Measurements from ENCODE around the gene DCTN2. TPM values are rescaled to one million over a fixed set of nuclear protein-coding genes. Genes with fewer than 3 reads are reported as not detected.

DCTN2 gene
- total RNA-seq, 2 donors from 2014 or later, result 110 to 114 TPM

GRCh38 chr12:57534991-57535543 is 11.9 kb downstream of the DCTN2 start:
- DNase-seq, result no peak
- Mint-ChIP-seq H3K4me3 (no peak overlapping the region), H3K4me1 (no peaks in the 10 kb centered on the region), H3K27ac (no peak overlapping the region), H3K27me3 (ENCODE audit: insufficient read depth) (no peaks in the 10 kb centered on the region), H3K36me3 (ENCODE audit: low read depth) (peaks cover 78% of the 10 kb centered on the region), H3K9me3 (no peaks in the 10 kb centered on the region)
- Histone ChIP-seq H3K4me3 (ENCODE audit: low read length) (no peak overlapping the region), H3K27ac (ENCODE audit: low read depth, low read length) (no peak overlapping the region), H3K9ac (ENCODE audit: extremely low read depth, low read length, poor library complexity, severe bottlenecking) (no peak overlapping the region), H3K4me1 (ENCODE audit: control insufficient read depth, insufficient read depth, low read length) (peaks cover 6% of the 10 kb centered on the region), H3K36me3 (ENCODE audit: control insufficient read depth, insufficient read depth, low read length) (peaks cover 86% of the 10 kb centered on the region), H3K9me3 (ENCODE audit: control insufficient read depth, low read length) (no peaks in the 10 kb centered on the region), H3K27me3 (ENCODE audit: control insufficient read depth, insufficient read depth, low read length, poor library complexity, severe bottlenecking) (no peaks in the 10 kb centered on the region)
- WGBS, 2 experiments (ENCODE audit: insufficient coverage in 1 of 2, insufficient read length in 1 of 2), result 91 to 100% methylated on average over 2 to 3 of the region's 3 CpGs
- TF ChIP-seq CTCF (conservative IDR thresholded peaks at IDR 0.05), result no peak

GRCh38 chr12:57534250-57534649 is 12.7 kb downstream of the DCTN2 start:
- H3K4me3 Mint-ChIP-seq, result no peak overlapping the region
- no peak overlapping the region for H3K27ac Mint-ChIP-seq
- H3K9me3 Mint-ChIP-seq, result no peaks in the 10 kb centered on the region
- Histone ChIP-seq H3K4me1 (ENCODE audit: control insufficient read depth, insufficient read depth, low read length) (peaks cover 6% of the 10 kb centered on the region), H3K9me3 (ENCODE audit: control insufficient read depth, low read length) (no peaks in the 10 kb centered on the region), H3K27ac (ENCODE audit: low read depth, low read length) (no peak overlapping the region), H3K4me3 (ENCODE audit: low read length) (no peak overlapping the region), H3K9ac (ENCODE audit: extremely low read depth, low read length, poor library complexity, severe bottlenecking) (no peak overlapping the region), H3K27me3 (ENCODE audit: control insufficient read depth, insufficient read depth, low read length, poor library complexity, severe bottlenecking) (no peaks in the 10 kb centered on the region), H3K36me3 (ENCODE audit: control insufficient read depth, insufficient read depth, low read length) (peaks cover 87% of the 10 kb centered on the region)
- peaks cover 80% of the 10 kb centered on the region for H3K36me3 Mint-ChIP-seq (ENCODE audit: low read depth)
- no peaks in the 10 kb centered on the region for H3K27me3 Mint-ChIP-seq (ENCODE audit: insufficient read depth)
- 94 to 95% methylated on average over 4 to 5 of the region's 5 CpGs for WGBS, 2 experiments (ENCODE audit: insufficient coverage in 1 of 2, insufficient read length in 1 of 2)
- TF ChIP-seq CTCF (conservative IDR thresholded peaks at IDR 0.05), result no peak
- H3K4me1 Mint-ChIP-seq, result no peaks in the 10 kb centered on the region
- no peak for DNase-seq

- H3K27ac ChIP-seq (ENCODE audit: low read depth, low read length), result no peak overlapping the region
- no peak for TF ChIP-seq CTCF (conservative IDR thresholded peaks at IDR 0.05)
These were observed 13.9 kb downstream of the DCTN2 start for GRCh38 chr12:57533108-57533507.

More at GRCh38 chr12:57533108-57533507, 13.9 kb downstream of the DCTN2 start:
- H3K36me3 Mint-ChIP-seq (ENCODE audit: low read depth), result peaks cover 78% of the 10 kb centered on the region
- H3K4me3 Mint-ChIP-seq, result no peak overlapping the region
- H3K4me1 Mint-ChIP-seq, result no peaks in the 10 kb centered on the region
- H3K27ac Mint-ChIP-seq, result no peak overlapping the region
- H3K9ac ChIP-seq (ENCODE audit: extremely low read depth, low read length, poor library complexity, severe bottlenecking), result no peak overlapping the region
- no peaks in the 10 kb centered on the region for H3K9me3 ChIP-seq (ENCODE audit: control insufficient read depth, low read length)
- WGBS, 2 experiments (ENCODE audit: insufficient coverage in 1 of 2, insufficient read length in 1 of 2), result 93 to 100% methylated on average over 1 to 8 of the region's 8 CpGs
- H3K27me3 Mint-ChIP-seq (ENCODE audit: insufficient read depth), result no peaks in the 10 kb centered on the region
- H3K4me1 ChIP-seq (ENCODE audit: control insufficient read depth, insufficient read depth, low read length), result peaks cover 6% of the 10 kb centered on the region
- no peak for DNase-seq
- H3K36me3 ChIP-seq (ENCODE audit: control insufficient read depth, insufficient read depth, low read length), result peaks cover 86% of the 10 kb centered on the region
- no peak overlapping the region for H3K4me3 ChIP-seq (ENCODE audit: low read length)
- no peaks in the 10 kb centered on the region for H3K27me3 ChIP-seq (ENCODE audit: control insufficient read depth, insufficient read depth, low read length, poor library complexity, severe bottlenecking)
- no peaks in the 10 kb centered on the region for H3K9me3 Mint-ChIP-seq
